ENCODE measurements around the gene KDM4C.
A peak's percentile ranks its signal among the peaks of the same experiment; 100 is the strongest.
"Not testable (repeated sequence)": the region's sequence is repeated elsewhere in the genome, so short reads cannot be mapped to it uniquely, and the experiment has no call there.

KDM4C gene

GRCh38 chr9:6806318-6806717 is 48.5 kb downstream of the KDM4C start:
- not testable (repeated sequence) for DNase-seq (ENCODE audit: low spot score)

GRCh38 chr9:6807669-6808068 is 49.9 kb downstream of the KDM4C start:
- DNase-seq (ENCODE audit: low spot score) = not testable (repeated sequence)

GRCh38 chr9:6811436-6811835 is 53.7 kb downstream of the KDM4C start:
- no peak for DNase-seq (ENCODE audit: low spot score)

- DNase-seq (ENCODE audit: low spot score) = no peak
Observed at GRCh38 chr9:6816581-6816980, 58.8 kb downstream of the KDM4C start.

GRCh38 chr9:6818292-6818922 is 60.6 kb downstream of the KDM4C start:
- DNase-seq (ENCODE audit: low spot score) = no peak

GRCh38 chr9:6819112-6819511 is 61.3 kb downstream of the KDM4C start:
- no peak for DNase-seq (ENCODE audit: low spot score)

- DNase-seq (ENCODE audit: low spot score) = no peak
Observed at GRCh38 chr9:6819529-6819928, 61.8 kb downstream of the KDM4C start.

GRCh38 chr9:6822696-6823095 is 64.9 kb downstream of the KDM4C start:
- DNase-seq (ENCODE audit: low spot score) = no peak

- DNase-seq (ENCODE audit: low spot score) = peak; percentile 37
Observed at GRCh38 chr9:6827439-6828145, 69.8 kb downstream of the KDM4C start.

- no peak for DNase-seq (ENCODE audit: low spot score)
Observed at GRCh38 chr9:6829027-6829426, 71.3 kb downstream of the KDM4C start.

- DNase-seq (ENCODE audit: low spot score) = no peak
Observed at GRCh38 chr9:6829536-6829935, 71.8 kb downstream of the KDM4C start.

- no peak for DNase-seq (ENCODE audit: low spot score)
Observed at GRCh38 chr9:6833518-6834192, 75.9 kb downstream of the KDM4C start.

- DNase-seq (ENCODE audit: low spot score) = no peak
Observed at GRCh38 chr9:6834306-6834705, 76.5 kb downstream of the KDM4C start.

- no peak for DNase-seq (ENCODE audit: low spot score)
Observed at GRCh38 chr9:6838158-6838557, 80.4 kb downstream of the KDM4C start.

GRCh38 chr9:6842584-6842947 is 84.8 kb downstream of the KDM4C start:
- no peak for DNase-seq (ENCODE audit: low spot score)

- DNase-seq (ENCODE audit: low spot score) = no peak
Observed at GRCh38 chr9:6843742-6844141, 86.0 kb downstream of the KDM4C start.

GRCh38 chr9:6844267-6844666 is 86.5 kb downstream of the KDM4C start:
- DNase-seq (ENCODE audit: low spot score) = no peak

GRCh38 chr9:6845128-6845826 is 87.5 kb downstream of the KDM4C start:
- DNase-seq (ENCODE audit: low spot score) = no peak

GRCh38 chr9:6845880-6846279 is 88.1 kb downstream of the KDM4C start:
- no peak for DNase-seq (ENCODE audit: low spot score)

- DNase-seq (ENCODE audit: low spot score) = no peak
Observed at GRCh38 chr9:6852243-6852963, 94.6 kb downstream of the KDM4C start.

- no peak for DNase-seq (ENCODE audit: low spot score)
Observed at GRCh38 chr9:6855860-6856259, 98.1 kb downstream of the KDM4C start.

GRCh38 chr9:6864102-6864501 is 106.3 kb downstream of the KDM4C start:
- no peak for DNase-seq (ENCODE audit: low spot score)
